NT2/D1 (cell line): ENCODE data around the gene LRP1-AS.

Experiments
- YY1 ChIP-seq: IDR thresholded peaks from 2 replicates; pipeline ENCODE4 v1.6.1; 2011; ENCODE audit not compliant: insufficient read length, insufficient read depth
- ZNF274 ChIP-seq: IDR thresholded peaks from 2 replicates; pipeline ENCODE4 v1.6.1; 2011; ENCODE audit warnings: mild to moderate bottlenecking, low read depth, low read length

GRCh38 chr12:57124261-57124877 is 23.1 kb downstream of the LRP1-AS start:
- TF ChIP-seq ZNF274 (no peak), YY1 (no peak)
